Thymus (tissue), 11 donors: ENCODE data around the gene PRSS21. TPM values are rescaled to one million over a fixed set of nuclear protein-coding genes. Genes with fewer than 3 reads are reported as not detected.

ENCODE experiments used
- DNase-seq, 9 donors: peaks; one replicate each; pipeline ENCODE4 v3.0.0-alpha.2; 2013; ENCODE audit warnings: low spot score in 9 of 9, low read depth in 6 of 9, missing footprints in 1 of 9
- H3K27ac ChIP-seq, 2 donors: one replicate each; pipeline ENCODE4 v1.5.1; 2013; ENCODE audit warnings: control low read depth in 1 of 2, low read depth in 1 of 2, low read length in 1 of 2, mild to moderate bottlenecking in 1 of 2, moderate library complexity in 1 of 2
- H3K27me3 ChIP-seq, 2 donors: one replicate each; pipeline ENCODE4 v1.5.1; 2013; ENCODE audit warnings: low read length in 1 of 2; ENCODE audit not compliant: control insufficient read depth in 2 of 2, insufficient read depth in 1 of 2
- H3K36me3 ChIP-seq, 2 donors: one replicate each; pipeline ENCODE4 v1.5.1; 2013; ENCODE audit warnings: low read length in 1 of 2, mild to moderate bottlenecking in 1 of 2, moderate library complexity in 1 of 2; ENCODE audit not compliant: control insufficient read depth in 2 of 2, insufficient read depth in 2 of 2
- H3K4me1 ChIP-seq, 2 donors: one replicate each; pipeline ENCODE4 v1.5.1; 2013; ENCODE audit warnings: low read length in 2 of 2; ENCODE audit not compliant: control insufficient read depth in 2 of 2, insufficient read depth in 2 of 2
- H3K4me3 ChIP-seq, 2 donors: one replicate each; pipeline ENCODE4 v1.5.1; 2013; ENCODE audit warnings: low read length in 2 of 2, control low read depth in 1 of 2, mild to moderate bottlenecking in 1 of 2
- H3K9me3 ChIP-seq, 2 donors: one replicate each; pipeline ENCODE4 v1.5.1; 2013; ENCODE audit warnings: low read length in 1 of 2, mild to moderate bottlenecking in 1 of 2; ENCODE audit not compliant: control insufficient read depth in 2 of 2, insufficient read depth in 1 of 2
- WGBS: extraction: QIAGEN DNeasy Blood & Tissue Kit; methylation state at CpG from one replicate; pipeline ENCODE4 v1.1.7; 2013; 5-methylcytosine and 5-hydroxymethylcytosine counted together
- polyA plus RNA-seq: library from polyadenylated mRNA; stranded (reverse); fragments of 200-250 nt; gene quantifications from one replicate; pipeline ENCODE4 v1.2.3, GENCODE V29; 2013
- total RNA-seq: library from RNA; stranded (reverse); fragments of 120-200 nt; gene quantifications from one replicate; pipeline ENCODE4 v1.2.4, GENCODE V29; 2013
- donor health status: healthy.

Gene PRSS21
- total and polyA plus RNA-seq, 2 donors: 0.68 to 1.2 TPM

DNA sequence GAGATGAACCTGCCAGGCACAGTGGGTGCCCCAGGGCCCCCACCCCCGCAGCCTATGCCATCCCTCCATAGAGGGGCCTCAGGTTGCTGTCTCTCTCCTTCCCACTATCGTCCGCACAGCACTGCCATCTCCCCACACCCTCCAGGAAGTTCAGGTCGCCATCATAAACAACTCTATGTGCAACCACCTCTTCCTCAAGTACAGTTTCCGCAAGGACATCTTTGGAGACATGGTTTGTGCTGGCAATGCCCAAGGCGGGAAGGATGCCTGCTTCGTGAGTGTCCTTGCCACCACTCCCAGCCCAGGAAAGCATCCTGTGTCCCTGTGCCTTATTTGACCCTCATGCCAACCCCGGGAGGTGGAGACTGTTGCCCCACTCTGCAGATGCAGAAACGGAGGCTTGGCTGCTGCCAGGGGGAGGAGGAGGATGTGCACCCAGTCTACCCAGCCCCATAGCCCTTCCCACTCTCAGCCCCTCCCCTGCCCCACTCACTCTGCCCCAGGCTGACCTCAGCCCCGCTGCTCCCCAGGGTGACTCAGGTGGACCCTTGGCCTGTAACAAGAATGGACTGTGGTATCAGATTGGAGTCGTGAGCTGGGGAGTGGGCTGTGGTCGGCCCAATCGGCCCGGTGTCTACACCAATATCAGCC, 3.9 kb downstream of the PRSS21 start:
- peaks cover 3 to 15% of the 10 kb centered on the region in 2 donors for H3K27me3 ChIP-seq
- H3K36me3 ChIP-seq: no peaks in the 10 kb centered on the region
- H3K4me1 ChIP-seq: no peaks in the 10 kb centered on the region
- H3K27ac ChIP-seq: no peak overlapping the region
- 93% methylated on average over 14 of the region's 14 CpGs for WGBS
- H3K9me3 ChIP-seq: no peaks in the 10 kb centered on the region
- no peak overlapping the region for H3K4me3 ChIP-seq
- DNase-seq: no peak

GRCh38 chr16:2821487-2822157, 4.6 kb downstream of the PRSS21 start:
- Histone ChIP-seq H3K4me3 (no peak overlapping the region), H3K27me3 (peaks cover 3 to 15% of the 10 kb centered on the region in 2 donors), H3K4me1 (no peaks in the 10 kb centered on the region), H3K9me3 (no peaks in the 10 kb centered on the region), H3K27ac (no peak overlapping the region), H3K36me3 (no peaks in the 10 kb centered on the region)
- DNase-seq: no peak
- 89% methylated on average over 9 of the region's 9 CpGs for WGBS

DNA sequence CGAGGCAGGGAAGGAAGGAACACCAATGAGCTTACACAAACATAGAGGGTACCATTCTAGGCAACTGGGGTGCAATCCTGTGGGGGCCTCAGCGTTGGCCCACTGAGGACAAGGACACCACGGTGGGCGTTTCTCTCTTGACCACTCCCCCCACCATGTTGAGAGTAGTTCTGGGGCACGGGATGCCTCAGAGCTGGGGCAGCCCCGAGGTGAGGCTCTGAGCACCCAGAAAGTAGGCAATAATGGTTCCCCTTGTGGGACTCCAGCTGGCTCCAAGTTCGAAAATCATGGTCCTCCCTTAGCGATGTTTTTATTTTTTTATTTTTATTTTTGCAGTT, 5.1 kb downstream of the PRSS21 start:
- no peak for DNase-seq
- H3K9me3 ChIP-seq: no peaks in the 10 kb centered on the region
- no peak overlapping the region for H3K4me3 ChIP-seq
- 81% methylated on average over 8 of the region's 8 CpGs for WGBS
- H3K27me3 ChIP-seq: peaks cover 3 to 15% of the 10 kb centered on the region in 2 donors
- H3K27ac ChIP-seq: no peak overlapping the region
- H3K4me1 ChIP-seq: no peaks in the 10 kb centered on the region
- H3K36me3 ChIP-seq: no peaks in the 10 kb centered on the region

DNA sequence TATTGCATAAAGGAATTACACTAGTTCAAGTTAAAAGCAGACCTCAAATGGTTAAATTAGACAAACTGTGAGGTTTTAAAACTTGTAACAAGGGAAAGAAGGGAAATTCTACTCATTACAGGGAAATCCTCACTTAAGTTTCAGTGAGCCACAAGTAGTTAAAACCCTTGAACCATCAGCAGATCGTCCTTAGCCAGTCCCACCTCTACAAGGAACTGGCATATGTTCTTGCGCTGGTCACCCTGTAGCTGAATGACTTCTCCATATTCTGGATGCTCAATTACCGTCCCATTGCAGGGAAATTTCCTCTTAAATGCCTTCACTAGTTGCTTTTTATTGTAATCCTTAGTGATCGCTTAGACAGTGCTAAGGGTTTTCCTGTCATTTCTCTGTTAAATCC, 5.5 kb downstream of the PRSS21 start:
- H3K4me1 ChIP-seq: no peaks in the 10 kb centered on the region
- WGBS: 82% methylated on average over 4 of the region's 4 CpGs
- peaks cover 3 to 15% of the 10 kb centered on the region in 2 donors for H3K27me3 ChIP-seq
- no peaks in the 10 kb centered on the region for H3K36me3 ChIP-seq
- DNase-seq: no peak
- no peak overlapping the region for H3K4me3 ChIP-seq
- H3K9me3 ChIP-seq: no peaks in the 10 kb centered on the region
- no peak overlapping the region for H3K27ac ChIP-seq

DNA sequence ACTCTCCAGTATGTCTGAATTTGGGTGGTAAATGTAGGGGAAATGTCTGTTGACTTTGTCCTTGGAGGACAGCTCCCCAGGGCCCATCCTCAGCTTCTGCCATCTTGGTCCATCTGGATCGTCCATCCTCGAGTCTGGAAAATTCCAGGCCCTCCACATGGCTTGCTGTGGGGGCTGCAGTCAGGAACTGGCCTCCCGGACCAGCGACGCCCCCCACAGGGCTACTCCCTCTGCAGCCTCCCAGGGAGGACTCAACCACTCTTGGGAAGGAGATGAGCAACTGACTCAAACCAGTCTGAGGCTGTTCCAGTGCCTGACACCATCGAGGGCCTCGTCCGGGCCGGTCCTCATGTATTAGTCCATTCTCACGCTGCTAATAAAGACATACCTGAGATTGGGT, 7.6 kb downstream of the PRSS21 start:
- Histone ChIP-seq H3K9me3 (no peaks in the 10 kb centered on the region), H3K27me3 (peaks cover 0 to 13% of the 10 kb centered on the region in 2 donors), H3K27ac (no peak overlapping the region), H3K4me3 (no peak overlapping the region), H3K4me1 (no peaks in the 10 kb centered on the region), H3K36me3 (no peaks in the 10 kb centered on the region)
- WGBS: 93% methylated on average over 10 of the region's 10 CpGs
- no peak for DNase-seq

DNA sequence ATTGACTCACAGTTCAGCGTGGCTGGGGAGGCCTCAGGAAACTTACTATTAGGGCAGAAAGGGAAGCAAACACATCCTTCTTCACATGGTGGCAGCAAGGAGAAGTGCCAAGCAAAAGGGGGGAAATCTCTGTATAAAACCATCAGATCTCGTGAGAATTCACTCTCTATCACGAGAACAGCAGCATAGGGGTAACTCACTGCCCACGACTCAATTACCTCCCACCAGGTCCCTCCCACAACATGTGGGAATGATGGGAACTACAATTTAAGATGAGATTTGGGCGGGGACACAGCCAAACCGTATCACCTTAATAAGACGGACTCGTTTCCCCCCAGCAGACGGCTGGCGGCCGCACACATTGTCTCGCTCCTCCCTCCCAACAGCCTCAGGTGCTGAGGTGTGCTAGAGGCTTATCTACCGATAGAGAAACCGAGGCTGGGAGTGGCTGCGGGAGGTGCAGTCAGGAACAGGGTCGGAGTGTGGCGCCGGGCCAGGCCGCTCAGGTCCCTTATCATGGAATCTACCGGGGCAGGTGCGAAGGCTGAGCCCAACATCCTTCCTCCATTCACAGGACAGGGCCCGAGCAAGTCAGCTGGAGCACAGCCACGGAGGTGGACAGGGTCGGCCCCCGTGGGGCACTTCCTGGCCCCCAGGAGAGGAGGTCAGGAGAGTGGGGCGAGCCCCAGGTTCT, 8.2 kb downstream of the PRSS21 start:
- Histone ChIP-seq H3K4me1 (peaks cover 0 to 5% of the 10 kb centered on the region in 2 donors), H3K9me3 (no peaks in the 10 kb centered on the region), H3K27ac (no peak overlapping the region), H3K4me3 (no peak overlapping the region), H3K27me3 (peaks cover 0 to 13% of the 10 kb centered on the region in 2 donors), H3K36me3 (no peaks in the 10 kb centered on the region)
- WGBS: 87% methylated on average over 26 of the region's 26 CpGs
- DNase-seq: no peak

- WGBS: 96% methylated on average over 11 of the region's 11 CpGs
- Histone ChIP-seq H3K4me1 (peaks cover 0 to 5% of the 10 kb centered on the region in 2 donors), H3K27ac (no peak overlapping the region), H3K27me3 (peaks cover 0 to 13% of the 10 kb centered on the region in 2 donors), H3K9me3 (no peaks in the 10 kb centered on the region), H3K4me3 (no peak overlapping the region), H3K36me3 (no peaks in the 10 kb centered on the region)
- DNase-seq: no peak
Observed at GRCh38 chr16:2825906-2826305, 8.9 kb downstream of the PRSS21 start.

DNA sequence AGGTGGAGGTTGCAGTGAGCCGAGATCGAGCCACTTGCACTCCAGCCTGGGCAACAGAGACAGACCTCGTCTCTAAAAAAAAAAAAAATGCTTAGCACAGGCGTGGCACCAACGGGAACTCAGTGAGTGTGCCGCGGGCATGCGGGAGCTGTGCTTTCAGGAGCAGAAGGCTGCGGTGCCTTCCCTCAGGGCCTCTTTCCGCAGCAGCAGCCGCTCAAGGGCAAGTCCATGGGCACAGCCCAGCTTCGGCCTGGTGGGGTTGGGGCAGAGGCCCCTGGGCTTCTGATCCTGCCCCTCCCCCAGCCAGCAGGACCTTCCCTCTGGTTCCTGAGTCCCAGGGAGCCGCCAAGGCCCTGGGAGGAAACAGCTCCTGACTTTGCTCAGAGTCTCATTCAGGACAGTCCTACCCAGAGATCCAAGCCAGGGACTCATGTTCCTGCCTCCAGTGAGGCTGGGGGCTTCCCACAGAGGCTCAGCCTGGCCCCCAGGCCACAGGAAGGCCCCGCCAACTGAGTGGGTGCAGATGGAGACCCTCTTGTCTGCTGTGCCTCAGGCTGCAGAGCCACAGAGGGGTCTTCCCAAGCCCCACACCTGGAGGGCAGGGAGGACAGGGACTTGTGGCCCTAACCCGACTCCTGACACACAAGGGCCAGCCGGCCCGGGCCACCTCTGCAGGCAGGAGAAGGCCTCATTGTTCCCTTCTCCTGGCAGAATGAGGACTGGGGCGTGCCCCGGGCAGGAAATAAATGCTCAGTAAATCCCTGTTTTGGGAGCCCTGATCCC, 9.7 kb downstream of the PRSS21 start:
- no peak for DNase-seq
- Histone ChIP-seq H3K27me3 (peaks cover 0 to 12% of the 10 kb centered on the region in 2 donors), H3K36me3 (no peaks in the 10 kb centered on the region), H3K4me1 (peaks cover 0 to 5% of the 10 kb centered on the region in 2 donors), H3K4me3 (no peak overlapping the region), H3K9me3 (no peaks in the 10 kb centered on the region), H3K27ac (no peak overlapping the region)
- WGBS: 91% methylated on average over 19 of the region's 19 CpGs
